Measurements from ENCODE around the gene DOK3.

The DOK3 gene

DNA sequence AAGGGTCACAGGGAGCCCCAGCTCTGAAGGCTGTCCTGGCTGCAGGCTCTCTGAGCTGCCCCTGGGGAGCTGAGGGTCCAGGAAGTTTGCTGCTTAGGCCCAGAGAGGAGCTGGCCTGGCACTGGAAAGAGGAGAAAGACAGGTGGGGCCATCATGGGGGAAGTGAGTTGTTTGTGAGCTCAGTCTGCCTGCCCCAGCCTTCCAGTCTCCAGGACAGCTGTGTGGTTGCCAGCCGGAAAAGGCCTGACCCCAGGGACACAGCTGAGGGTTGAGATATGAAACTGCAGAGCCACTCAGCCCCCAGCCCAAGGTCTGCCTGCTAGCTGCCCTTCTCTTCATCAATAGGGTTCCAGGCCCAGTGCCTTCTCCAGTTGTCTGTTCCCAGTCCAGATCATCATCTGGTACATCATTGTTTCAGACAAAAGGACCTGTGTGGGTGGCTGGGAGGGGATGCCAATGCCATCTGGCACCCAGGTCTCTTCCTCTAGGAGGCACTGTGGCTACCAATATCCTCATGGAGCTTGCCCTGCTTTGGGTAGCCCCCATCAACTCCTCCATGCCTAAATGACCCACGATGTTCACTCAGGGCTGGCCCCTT lies 11.4 kb upstream of the DOK3 start:
- peak overlapping the region; percentile 39 for H3K27ac ChIP-seq (ENCODE audit: low read depth, low read length, poor library complexity, severe bottlenecking)
- no peak for TF ChIP-seq EZH2 (IDR thresholded peaks at IDR 0.05; ENCODE audit: borderline replicate concordance, low read length)
- TF ChIP-seq, protein P1, sequence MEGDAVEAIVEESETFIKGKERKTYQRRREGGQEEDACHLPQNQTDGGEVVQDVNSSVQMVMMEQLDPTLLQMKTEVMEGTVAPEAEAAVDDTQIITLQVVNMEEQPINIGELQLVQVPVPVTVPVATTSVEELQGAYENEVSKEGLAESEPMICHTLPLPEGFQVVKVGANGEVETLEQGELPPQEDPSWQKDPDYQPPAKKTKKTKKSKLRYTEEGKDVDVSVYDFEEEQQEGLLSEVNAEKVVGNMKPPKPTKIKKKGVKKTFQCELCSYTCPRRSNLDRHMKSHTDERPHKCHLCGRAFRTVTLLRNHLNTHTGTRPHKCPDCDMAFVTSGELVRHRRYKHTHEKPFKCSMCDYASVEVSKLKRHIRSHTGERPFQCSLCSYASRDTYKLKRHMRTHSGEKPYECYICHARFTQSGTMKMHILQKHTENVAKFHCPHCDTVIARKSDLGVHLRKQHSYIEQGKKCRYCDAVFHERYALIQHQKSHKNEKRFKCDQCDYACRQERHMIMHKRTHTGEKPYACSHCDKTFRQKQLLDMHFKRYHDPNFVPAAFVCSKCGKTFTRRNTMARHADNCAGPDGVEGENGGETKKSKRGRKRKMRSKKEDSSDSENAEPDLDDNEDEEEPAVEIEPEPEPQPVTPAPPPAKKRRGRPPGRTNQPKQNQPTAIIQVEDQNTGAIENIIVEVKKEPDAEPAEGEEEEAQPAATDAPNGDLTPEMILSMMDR (IDR thresholded peaks at IDR 0.05; ENCODE audit: low read length) = no peak
- peaks cover 49% of the 10 kb centered on the region for H3K36me3 ChIP-seq (ENCODE audit: insufficient read depth, low read length)
- no peaks in the 10 kb centered on the region for H3F3A ChIP-seq (ENCODE audit: insufficient read depth, low read length)
- H3K9me3 ChIP-seq (ENCODE audit: low read length) = no peaks in the 10 kb centered on the region
- H3K9ac ChIP-seq (ENCODE audit: low read length) = no peak overlapping the region; the same call in 1 of the 2 replicates
- no peaks in the 10 kb centered on the region for H3K9me2 ChIP-seq (ENCODE audit: low read depth, low read length)
- peaks cover 16% of the 10 kb centered on the region for H3K4me1 ChIP-seq (ENCODE audit: insufficient read depth, low read length, severe bottlenecking)
- H4K20me1 ChIP-seq (ENCODE audit: insufficient read depth, low read length) = no peaks in the 10 kb centered on the region
- no peaks in the 10 kb centered on the region for H3K27me3 ChIP-seq (ENCODE audit: insufficient read depth, low read length)
- peaks cover 4% of the 10 kb centered on the region for H3K79me2 ChIP-seq (ENCODE audit: insufficient read depth, low read length)
- no peak overlapping the region for H3K4me3 ChIP-seq (ENCODE audit: low read depth, low read length, poor library complexity, severe bottlenecking)
- no peak overlapping the region for H3K4me2 ChIP-seq (ENCODE audit: low read length)
- no peak overlapping the region for H2AFZ ChIP-seq (ENCODE audit: low read length)

DNA sequence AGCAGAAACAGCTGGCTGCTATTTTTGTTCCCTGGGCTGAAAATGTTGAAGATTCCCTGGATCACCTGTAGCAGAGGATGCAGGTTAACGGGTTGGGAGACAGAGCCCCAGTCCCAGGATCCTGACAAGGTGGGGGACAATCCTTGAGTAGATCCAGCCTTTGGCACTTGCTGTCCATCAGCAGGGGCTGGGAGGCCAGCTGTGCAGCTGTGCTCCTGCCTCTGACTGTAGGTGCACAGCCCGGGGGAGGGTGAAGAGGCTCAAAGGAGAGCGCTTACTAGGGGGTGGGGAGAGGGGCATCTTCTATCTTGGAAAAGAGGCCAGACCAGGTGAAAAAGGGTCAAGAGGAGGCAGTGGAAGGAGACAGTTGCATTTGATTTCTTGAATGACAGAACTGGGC lies 10.6 kb upstream of the DOK3 start:
- H3K27me3 ChIP-seq (ENCODE audit: insufficient read depth, low read length) = no peaks in the 10 kb centered on the region
- no peak overlapping the region for H3K9ac ChIP-seq (ENCODE audit: low read length)
- H3K36me3 ChIP-seq (ENCODE audit: insufficient read depth, low read length) = peaks cover 49% of the 10 kb centered on the region
- peaks cover 23% of the 10 kb centered on the region for H3K4me1 ChIP-seq (ENCODE audit: insufficient read depth, low read length, severe bottlenecking)
- H4K20me1 ChIP-seq (ENCODE audit: insufficient read depth, low read length) = no peaks in the 10 kb centered on the region
- no peaks in the 10 kb centered on the region for H3F3A ChIP-seq (ENCODE audit: insufficient read depth, low read length)
- no peaks in the 10 kb centered on the region for H3K9me2 ChIP-seq (ENCODE audit: low read depth, low read length)
- H3K27ac ChIP-seq (ENCODE audit: low read depth, low read length, poor library complexity, severe bottlenecking) = no peak overlapping the region
- no peak overlapping the region for H3K4me3 ChIP-seq (ENCODE audit: low read depth, low read length, poor library complexity, severe bottlenecking)
- peaks cover 7% of the 10 kb centered on the region for H3K79me2 ChIP-seq (ENCODE audit: insufficient read depth, low read length)
- H3K4me2 ChIP-seq (ENCODE audit: low read length) = no peak overlapping the region
- no peak overlapping the region for H2AFZ ChIP-seq (ENCODE audit: low read length)
- TF ChIP-seq, protein P1 (IDR thresholded peaks at IDR 0.05; ENCODE audit: low read length) = no peak
- no peaks in the 10 kb centered on the region for H3K9me3 ChIP-seq (ENCODE audit: low read length)

DNA sequence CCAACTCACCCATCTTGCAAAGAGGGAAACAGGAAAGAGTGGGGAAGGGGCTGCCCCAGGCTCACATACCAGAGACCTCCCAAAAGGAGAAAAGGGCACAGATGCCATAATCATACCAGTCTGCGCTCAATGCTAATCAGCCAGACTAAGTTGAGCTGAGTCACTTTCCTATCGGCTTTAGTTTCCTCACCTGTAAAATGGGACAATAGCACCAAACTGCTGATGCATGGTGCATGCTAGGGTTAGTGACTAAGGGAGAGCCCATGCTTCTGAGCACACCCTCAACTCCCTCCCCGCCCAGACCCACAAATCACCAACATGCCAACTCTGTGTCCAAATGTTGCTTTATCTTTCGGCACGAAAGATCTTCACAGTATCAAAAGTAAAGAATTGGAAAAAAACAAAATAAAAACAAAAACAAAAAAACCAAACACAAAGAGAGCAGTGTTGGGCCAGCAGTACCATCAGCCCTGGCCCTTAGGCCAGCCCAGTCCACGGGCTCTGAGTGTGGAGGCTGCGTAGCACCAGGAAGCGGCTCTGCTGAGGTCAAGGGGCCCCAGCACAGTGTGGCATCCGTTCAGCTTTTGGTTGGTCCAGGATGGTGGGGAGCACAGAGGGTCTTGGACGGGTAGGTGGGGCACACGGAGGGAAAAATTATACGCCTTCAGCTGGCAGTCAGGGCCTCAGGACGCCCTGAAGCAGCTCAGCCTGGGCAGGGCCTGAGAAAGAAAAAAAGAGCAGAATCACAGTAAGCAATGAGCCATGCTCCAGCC lies 10.0 kb upstream of the DOK3 start:
- Histone ChIP-seq H4K20me1 (ENCODE audit: insufficient read depth, low read length) (no peaks in the 10 kb centered on the region), H3K27me3 (ENCODE audit: insufficient read depth, low read length) (no peaks in the 10 kb centered on the region), H3K79me2 (ENCODE audit: insufficient read depth, low read length) (peaks cover 7% of the 10 kb centered on the region), H3K9ac (ENCODE audit: low read length) (peak overlapping the region; percentile 25; the same call in 1 of the 2 replicates), H3K36me3 (ENCODE audit: insufficient read depth, low read length) (peaks cover 49% of the 10 kb centered on the region), H2AFZ (ENCODE audit: low read length) (no peak overlapping the region), H3K4me1 (ENCODE audit: insufficient read depth, low read length, severe bottlenecking) (peaks cover 30% of the 10 kb centered on the region), H3K4me3 (ENCODE audit: low read depth, low read length, poor library complexity, severe bottlenecking) (peak overlapping the region; percentile 42), H3F3A (ENCODE audit: insufficient read depth, low read length) (no peaks in the 10 kb centered on the region), H3K9me2 (ENCODE audit: low read depth, low read length) (no peaks in the 10 kb centered on the region), H3K27ac (ENCODE audit: low read depth, low read length, poor library complexity, severe bottlenecking) (no peak overlapping the region), H3K4me2 (ENCODE audit: low read length) (peak overlapping the region; percentile 55; the same call in 1 of the 2 replicates), H3K9me3 (ENCODE audit: low read length) (no peaks in the 10 kb centered on the region)
- TF ChIP-seq EZH2 (IDR thresholded peaks at IDR 0.05; ENCODE audit: borderline replicate concordance, low read length) = no peak
- TF ChIP-seq, protein P1 (IDR thresholded peaks at IDR 0.05; ENCODE audit: low read length) = no peak

Measured in OCI-LY1 (cell line).